ENCODE data around the gene LUZP2.
"Not testable (repeated sequence)": the region's sequence is repeated elsewhere in the genome, so short reads cannot be mapped to it uniquely, and the experiment has no call there.

- not testable (repeated sequence) for TF ChIP-seq CTCF, POLR2A (IDR thresholded peaks at IDR 0.05)
These were observed 497.1 kb downstream of the LUZP2 start for GRCh38 chr11:24993903-24994302.
